Psoas muscle (tissue), 8 donors: ENCODE measurements around the gene PRMT9. TPM values are rescaled to one million over a fixed set of nuclear protein-coding genes. Genes with fewer than 3 reads are reported as not detected.

ENCODE experiments used
- ATAC-seq, 4 donors: fragments of 200-7000 bp; cut with Tn5 transposase; one replicate each; pipeline ENCODE4 v1.9.1; 2020; ENCODE audit warnings: moderate library complexity in 3 of 4, mild to moderate bottlenecking in 2 of 4
- DNase-seq, 2 donors: peaks; one replicate each; pipeline ENCODE4 v3.0.0-alpha.2; 2020
- H3K27ac ChIP-seq: fragments of 200-600 bp; one replicate; pipeline ENCODE4 v1.8.0; 2022
- H3K27me3 ChIP-seq, 3 donors: fragments of 200-600 bp in 1 of 3; one replicate each; pipeline versions ENCODE4 v1.6.1 to v1.8.0; 2013 to 2022; ENCODE audit warnings: low read length in 2 of 3, mild to moderate bottlenecking in 2 of 3, moderate library complexity in 1 of 3; ENCODE audit not compliant: insufficient read depth in 3 of 3
- H3K36me3 ChIP-seq, 2 donors: fragments of 200-600 bp in 1 of 2; one replicate each; pipeline versions ENCODE4 v1.6.1 to v1.8.0; 2013 to 2022; ENCODE audit warnings: low read depth in 1 of 2, mild to moderate bottlenecking in 1 of 2, moderate library complexity in 1 of 2; ENCODE audit not compliant: insufficient read depth in 1 of 2
- H3K4me1 ChIP-seq: fragments of 200-600 bp; one replicate; pipeline ENCODE4 v1.8.0; 2022
- H3K4me3 ChIP-seq: fragments of 200-600 bp; one replicate; pipeline ENCODE4 v1.8.0; 2022; ENCODE audit warnings: mild to moderate bottlenecking
- H3K9me3 ChIP-seq: fragments of 200-600 bp; one replicate; pipeline ENCODE4 v1.8.0; 2022
- WGBS, 3 donors: extraction: QIAGEN DNeasy Blood & Tissue Kit; methylation state at CpG; one replicate each; pipeline versions ENCODE4 v1.1.6 to v1.1.7; 2013; 5-methylcytosine and 5-hydroxymethylcytosine counted together
- intact Hi-C, 2 donors: fragments of 100-400 bp; cut with DNase I; formaldehyde crosslinking; loops; one replicate each; pipeline versions ENCODE4 v1.11.0 to v1.14.2; 2022
- polyA plus RNA-seq, 3 donors: library from polyadenylated mRNA; stranded (reverse); fragments of 200-250 nt; gene quantifications; one replicate each; pipeline ENCODE4 v1.2.3, GENCODE V29; 2013
- total RNA-seq, 4 donors: library from RNA; stranded (reverse); fragmentation: NEBNext Ultra II Directional in 2 of 4; extraction: Animal tissue kit (Norgen Biotek cat#: 25700) in 2 of 4; gene quantifications; one replicate each; pipeline versions ENCODE4 v1.2.1 to v1.2.4, GENCODE V29; 2021 to 2023
- TF ChIP-seq, protein P1 (sequence below): fragments of 200-600 bp; IDR thresholded peaks from one replicate; pipeline ENCODE4 v1.8.0; 2022; ENCODE audit warnings: antibody characterized with exemption
- donor health status: healthy with polysubstance abuse.
- donor health status: DM: no; HTN: no; CAD: no; lungs with moderate emphysema.
- donor health status: Bipolar disorder and iron deficiency.
- donor health status: healthy.
- donor health status: DM: yes; HTN: yes; CAD: no.
- donor health status: DM: no; HTN: no; CAD: no.
- donor health status: DM: no; HTN: no; CAD: no.
- donor health status: DM: yes; HTN: yes; CAD: no.

The PRMT9 gene
- total and polyA plus RNA-seq, 7 donors = 1.8 to 5.8 (median 4.3) TPM

DNA sequence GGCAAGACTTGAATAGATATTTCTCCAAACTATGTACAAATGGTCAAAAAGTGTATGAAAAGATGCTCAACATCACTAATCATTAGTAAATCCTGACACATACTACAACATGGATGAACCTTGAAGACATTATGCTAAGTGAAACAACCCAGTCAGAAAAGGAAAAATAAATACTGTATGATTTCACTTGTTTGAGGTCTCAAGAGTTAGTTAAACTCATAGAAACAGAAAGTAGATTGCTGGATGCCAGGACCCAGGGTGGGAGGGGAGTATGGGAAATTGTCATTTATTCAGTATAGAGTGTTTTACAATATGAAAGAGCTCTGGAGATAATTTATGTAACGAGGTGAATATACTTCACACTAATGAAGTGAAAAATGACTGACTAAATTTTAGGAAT is 32.4 kb downstream of the PRMT9 start:
- intact Hi-C loops = no loop called here
- Histone ChIP-seq H3K4me3 (no peak overlapping the region), H3K36me3 (peaks cover 0 to 27% of the 10 kb centered on the region in 2 donors), H3K27ac (no peak overlapping the region), H3K4me1 (peaks cover 3% of the 10 kb centered on the region), H3K27me3 (no peaks in the 10 kb centered on the region), H3K9me3 (no peaks in the 10 kb centered on the region)
- 94 to 98% (median 98%) methylated on average over 1 of the region's 1 CpG for WGBS, 3 donors
- no peak for ATAC-seq
- no peak for DNase-seq
- TF ChIP-seq, protein P1, sequence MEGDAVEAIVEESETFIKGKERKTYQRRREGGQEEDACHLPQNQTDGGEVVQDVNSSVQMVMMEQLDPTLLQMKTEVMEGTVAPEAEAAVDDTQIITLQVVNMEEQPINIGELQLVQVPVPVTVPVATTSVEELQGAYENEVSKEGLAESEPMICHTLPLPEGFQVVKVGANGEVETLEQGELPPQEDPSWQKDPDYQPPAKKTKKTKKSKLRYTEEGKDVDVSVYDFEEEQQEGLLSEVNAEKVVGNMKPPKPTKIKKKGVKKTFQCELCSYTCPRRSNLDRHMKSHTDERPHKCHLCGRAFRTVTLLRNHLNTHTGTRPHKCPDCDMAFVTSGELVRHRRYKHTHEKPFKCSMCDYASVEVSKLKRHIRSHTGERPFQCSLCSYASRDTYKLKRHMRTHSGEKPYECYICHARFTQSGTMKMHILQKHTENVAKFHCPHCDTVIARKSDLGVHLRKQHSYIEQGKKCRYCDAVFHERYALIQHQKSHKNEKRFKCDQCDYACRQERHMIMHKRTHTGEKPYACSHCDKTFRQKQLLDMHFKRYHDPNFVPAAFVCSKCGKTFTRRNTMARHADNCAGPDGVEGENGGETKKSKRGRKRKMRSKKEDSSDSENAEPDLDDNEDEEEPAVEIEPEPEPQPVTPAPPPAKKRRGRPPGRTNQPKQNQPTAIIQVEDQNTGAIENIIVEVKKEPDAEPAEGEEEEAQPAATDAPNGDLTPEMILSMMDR = no peak

DNA sequence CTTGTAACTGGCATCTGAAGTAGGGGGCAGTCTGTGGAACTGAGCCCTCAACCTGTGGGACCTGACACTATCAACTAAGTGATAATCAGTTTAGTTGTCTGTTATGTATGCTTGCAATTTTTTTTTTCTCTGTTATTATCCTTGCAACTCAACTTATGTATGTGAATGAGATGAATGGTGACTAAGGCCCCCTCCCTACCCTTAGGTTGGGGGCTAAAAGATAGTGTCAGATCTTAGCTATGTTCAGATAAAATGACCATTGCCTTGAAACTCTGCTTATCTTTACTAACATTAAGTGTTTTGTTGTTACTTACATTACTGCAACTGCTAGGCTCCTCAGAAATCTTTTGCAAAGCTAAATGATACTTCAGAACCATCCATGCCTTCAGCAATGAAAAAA is 35.3 kb downstream of the PRMT9 start:
- intact Hi-C loops = no loop called here
- peaks cover 0 to 9% of the 10 kb centered on the region in 2 donors for H3K36me3 ChIP-seq
- H3K27me3 ChIP-seq = no peaks in the 10 kb centered on the region
- peaks cover 9% of the 10 kb centered on the region for H3K4me1 ChIP-seq
- no peak overlapping the region for H3K4me3 ChIP-seq
- no peaks in the 10 kb centered on the region for H3K9me3 ChIP-seq
- no peak for ATAC-seq
- no peak overlapping the region for H3K27ac ChIP-seq
- TF ChIP-seq, protein P1 = no peak
- no peak for DNase-seq

DNA sequence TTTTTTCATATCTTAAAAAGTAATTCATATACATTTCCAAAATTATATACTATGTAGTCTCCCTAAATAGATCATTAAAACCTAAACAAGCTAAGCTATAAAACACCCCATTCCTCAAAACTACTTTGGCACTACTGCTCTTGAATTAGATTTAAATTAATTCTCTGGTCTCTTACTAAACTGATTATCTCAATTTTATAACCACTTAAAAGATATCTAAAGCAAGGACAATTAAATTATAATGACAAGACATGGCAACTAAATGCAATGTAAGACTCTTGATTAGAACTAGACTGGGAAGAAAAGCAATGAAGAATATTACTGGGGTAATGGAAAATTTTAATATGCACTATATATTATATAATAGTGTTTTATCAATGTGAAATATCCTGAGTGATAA is 38.9 kb downstream of the PRMT9 start:
- no peaks in the 10 kb centered on the region for H3K9me3 ChIP-seq
- H3K4me1 ChIP-seq = peaks cover 7% of the 10 kb centered on the region
- H3K27me3 ChIP-seq = no peaks in the 10 kb centered on the region
- TF ChIP-seq, protein P1 = no peak
- DNase-seq = no peak
- H3K27ac ChIP-seq = no peak overlapping the region
- peaks cover 0 to 18% of the 10 kb centered on the region in 2 donors for H3K36me3 ChIP-seq
- ATAC-seq = no peak
- intact Hi-C loops = no loop called here
- no peak overlapping the region for H3K4me3 ChIP-seq

DNA sequence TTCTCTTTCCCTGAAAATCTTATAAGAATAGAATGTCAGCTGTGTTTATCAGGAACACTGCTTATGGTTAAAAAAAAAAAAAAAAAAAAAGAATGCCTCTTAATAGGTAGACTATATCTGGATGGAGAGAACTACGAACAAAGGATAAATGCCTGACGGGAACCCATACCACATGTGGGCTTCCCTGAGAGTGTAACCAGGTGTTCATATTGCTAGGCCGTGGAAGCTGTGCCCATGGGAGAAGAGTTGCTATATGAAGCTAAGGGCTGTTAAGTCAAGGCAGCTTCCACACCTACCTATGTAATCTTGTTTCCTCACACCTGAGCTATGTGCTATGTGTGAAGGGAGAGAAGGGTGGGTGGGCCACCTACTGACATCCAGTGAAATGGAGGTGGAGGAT is 39.5 kb downstream of the PRMT9 start:
- intact Hi-C loops = no loop called here
- H3K27me3 ChIP-seq = no peaks in the 10 kb centered on the region

DNA sequence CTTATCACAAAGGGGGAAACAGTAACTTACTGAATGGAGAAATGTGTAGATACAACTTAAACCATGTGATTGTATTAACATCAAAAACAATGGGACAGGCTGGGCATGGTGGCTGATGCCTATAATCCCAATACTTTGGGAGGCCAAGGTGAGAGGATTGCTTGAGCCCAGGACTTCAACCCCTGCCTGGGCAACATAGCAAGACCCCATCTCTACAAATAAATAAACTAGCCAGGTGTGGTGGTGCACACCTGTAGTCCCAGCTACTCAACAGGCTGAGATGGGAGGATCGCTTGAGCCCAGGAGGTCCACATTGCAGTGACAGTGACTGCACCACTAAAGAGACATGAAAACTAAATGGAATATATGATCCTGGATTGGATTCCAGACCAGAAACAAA is 40.3 kb downstream of the PRMT9 start:
- H3K36me3 ChIP-seq = peaks cover 0 to 28% of the 10 kb centered on the region in 2 donors

More for the DNA sequence above, 39.5 kb downstream of the PRMT9 start:
- no peaks in the 10 kb centered on the region for H3K9me3 ChIP-seq
- WGBS, 3 donors = 85 to 93% (median 89%) methylated on average over 3 of the region's 3 CpGs
- no peak for ATAC-seq
- no peak overlapping the region for H3K27ac ChIP-seq
- H3K4me3 ChIP-seq = no peak overlapping the region
- DNase-seq = no peak
- TF ChIP-seq, protein P1 = no peak
- peaks cover 0 to 20% of the 10 kb centered on the region in 2 donors for H3K36me3 ChIP-seq
- H3K4me1 ChIP-seq = peaks cover 6% of the 10 kb centered on the region

More for the DNA sequence above, 40.3 kb downstream of the PRMT9 start:
- DNase-seq (no peak), ATAC-seq (no peak)
- TF ChIP-seq, protein P1 = no peak
- Histone ChIP-seq H3K4me1 (peaks cover 6% of the 10 kb centered on the region), H3K4me3 (no peak overlapping the region), H3K9me3 (no peaks in the 10 kb centered on the region), H3K27me3 (no peaks in the 10 kb centered on the region), H3K27ac (no peak overlapping the region)
- intact Hi-C loops = no loop called here
- WGBS, 3 donors = 100% methylated on average over 1 of the region's 1 CpG
